K562 (cell line): ENCODE results near the gene TAPBPL. TPM values are rescaled to one million over a fixed set of nuclear protein-coding genes. Genes with fewer than 3 reads are reported as not detected.
A peak's percentile ranks its signal among the peaks of the same experiment; 100 is the strongest.

Experiments used
- BRD4 ChIP-seq: fragments of 200-600 bp; sonication (generic); IDR thresholded peaks from 2 replicates; pipeline ENCODE4 v1.6.1; 2017; ENCODE audit warnings: inconsistent platforms
- EP400 ChIP-seq: fragments of 450-650 bp; IDR thresholded peaks from 2 replicates; pipeline ENCODE4 v1.6.1; 2017; ENCODE audit warnings: antibody characterized with exemption, mild to moderate bottlenecking, moderate library complexity
- HNRNPL ChIP-seq: fragments of 200-400 bp; formaldehyde crosslinking; IDR thresholded peaks from 2 replicates; pipeline ENCODE4 v1.6.1; 2017; ENCODE audit warnings: low read depth, mild to moderate bottlenecking, low read length
- TCF3 ChIP-seq: sonication (generic); formaldehyde crosslinking; IDR thresholded peaks from 2 replicates; pipeline ENCODE4 v1.4.0; 2020; ENCODE audit warnings: mild to moderate bottlenecking, missing genetic modification reagents
- ZNF75A ChIP-seq: fragments of 450-650 bp; formaldehyde crosslinking; IDR thresholded peaks from 2 replicates; pipeline ENCODE4 v1.4.0; 2020; ENCODE audit warnings: mild to moderate bottlenecking
- polyA plus RNA-seq, 8 experiments: library from polyadenylated mRNA; depleted of rRNA in 4 of 8; stranded (reverse) in 5 of 8; unstranded in 3 of 8; fragments of >200 nt; fragmentation: Nextera tagmentation in 2 of 8; fragmentation: Illumina TruSeq in 1 of 8; extraction: Ambion mirVana in 2 of 8; extraction: Trizol in 1 of 8; gene quantifications; 2 replicates each; pipeline versions ENCODE4 v1.2.1 to v1.2.3, GENCODE V29; 2011 to 2014; ENCODE audit warnings: inconsistent platforms in 1 of 8, missing spikeins in 1 of 8
- total RNA-seq, 7 experiments: library from RNA; depleted of rRNA in 6 of 7; stranded (reverse); fragments of >200 nt in 6 of 7; fragmentation: Illumina TruSeq in 2 of 7; extraction: Trizol in 2 of 7; gene quantifications; 2 replicates each; pipeline versions ENCODE4 v1.2.1 to v1.2.3, GENCODE V29; 2011 to 2021; ENCODE audit warnings: low replicate concordance in 1 of 7
- TF ChIP-seq, protein P1 (sequence below): fragments of 250-450 bp; sonication (Bioruptor Pico); IDR thresholded peaks from 2 replicates; pipeline ENCODE4 v1.5.0; 2020; ENCODE audit warnings: mild to moderate bottlenecking, borderline replicate concordance
- TF ChIP-seq, protein P2 (sequence below): fragments of 450-650 bp; IDR thresholded peaks from 2 replicates; pipeline ENCODE4 v1.6.1; 2016; ENCODE audit warnings: mild to moderate bottlenecking, moderate library complexity
- TF ChIP-seq, protein P3 (sequence below): fragments of 150-350 bp; conservative IDR thresholded peaks from 2 replicates; pipeline ENCODE4 v1.6.1; 2014; ENCODE audit warnings: low read length

TAPBPL gene
- total and polyA plus RNA-seq, 9 of the 15 experiments (the other 6 are each of a cell fraction or from before 2014, with no cell fraction given): 0.29 to 1.6 (median 0.45) TPM

DNA sequence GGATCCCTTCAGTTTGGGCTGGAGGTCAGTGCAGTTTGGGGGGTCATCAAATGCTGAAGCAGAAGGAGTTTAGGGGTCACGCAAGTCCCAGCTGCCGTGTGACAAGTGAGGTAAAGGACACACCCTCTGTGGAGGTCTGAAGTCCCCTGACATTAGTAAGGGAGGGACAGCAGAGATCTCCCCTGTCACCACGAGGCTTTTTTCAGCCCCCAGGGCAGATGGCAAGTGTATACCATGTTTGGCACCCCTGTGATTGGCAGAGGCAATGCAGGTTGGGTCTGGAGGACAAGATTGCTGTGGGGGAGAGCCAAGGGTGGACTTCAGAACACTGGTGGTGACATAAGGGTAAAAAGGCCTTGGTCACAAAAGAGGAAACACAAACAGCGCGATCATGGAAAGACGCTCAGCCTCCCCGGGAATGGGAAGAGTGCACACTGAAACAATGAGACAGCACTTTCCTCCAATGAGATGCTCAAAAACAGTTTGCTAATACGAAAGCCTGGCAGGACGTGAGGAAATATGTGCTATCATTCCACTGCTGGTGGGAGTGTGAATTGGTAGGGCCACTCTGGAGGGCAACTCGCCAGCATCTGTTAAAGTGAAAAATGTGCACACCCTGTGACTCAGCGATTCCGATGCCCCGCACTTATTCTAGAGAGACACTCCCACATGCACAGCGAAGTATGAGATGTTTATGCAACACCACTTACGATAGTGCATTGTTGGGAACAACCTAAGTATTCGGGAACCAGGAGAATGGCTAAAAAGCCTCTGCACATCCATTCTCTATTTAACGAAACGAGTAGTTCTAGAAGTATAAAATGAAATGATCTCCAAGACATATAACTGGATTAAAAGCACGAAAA is 21.5 kb upstream of the TAPBPL start (continued):
- TF ChIP-seq HNRNPL (peak; percentile 66), BRD4 (no peak), EP400 (peak; percentile 51; the same call in 1 of the 2 replicates), ZNF75A (CRISPR knock-in tag) (no peak), TCF3 (peak; percentile 20; the same call in 1 of the 2 replicates)
- TF ChIP-seq, protein P1, sequence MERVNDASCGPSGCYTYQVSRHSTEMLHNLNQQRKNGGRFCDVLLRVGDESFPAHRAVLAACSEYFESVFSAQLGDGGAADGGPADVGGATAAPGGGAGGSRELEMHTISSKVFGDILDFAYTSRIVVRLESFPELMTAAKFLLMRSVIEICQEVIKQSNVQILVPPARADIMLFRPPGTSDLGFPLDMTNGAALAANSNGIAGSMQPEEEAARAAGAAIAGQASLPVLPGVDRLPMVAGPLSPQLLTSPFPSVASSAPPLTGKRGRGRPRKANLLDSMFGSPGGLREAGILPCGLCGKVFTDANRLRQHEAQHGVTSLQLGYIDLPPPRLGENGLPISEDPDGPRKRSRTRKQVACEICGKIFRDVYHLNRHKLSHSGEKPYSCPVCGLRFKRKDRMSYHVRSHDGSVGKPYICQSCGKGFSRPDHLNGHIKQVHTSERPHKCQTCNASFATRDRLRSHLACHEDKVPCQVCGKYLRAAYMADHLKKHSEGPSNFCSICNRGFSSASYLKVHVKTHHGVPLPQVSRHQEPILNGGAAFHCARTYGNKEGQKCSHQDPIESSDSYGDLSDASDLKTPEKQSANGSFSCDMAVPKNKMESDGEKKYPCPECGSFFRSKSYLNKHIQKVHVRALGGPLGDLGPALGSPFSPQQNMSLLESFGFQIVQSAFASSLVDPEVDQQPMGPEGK (CRISPR knock-in tag): no peak
- TF ChIP-seq, protein P2, sequence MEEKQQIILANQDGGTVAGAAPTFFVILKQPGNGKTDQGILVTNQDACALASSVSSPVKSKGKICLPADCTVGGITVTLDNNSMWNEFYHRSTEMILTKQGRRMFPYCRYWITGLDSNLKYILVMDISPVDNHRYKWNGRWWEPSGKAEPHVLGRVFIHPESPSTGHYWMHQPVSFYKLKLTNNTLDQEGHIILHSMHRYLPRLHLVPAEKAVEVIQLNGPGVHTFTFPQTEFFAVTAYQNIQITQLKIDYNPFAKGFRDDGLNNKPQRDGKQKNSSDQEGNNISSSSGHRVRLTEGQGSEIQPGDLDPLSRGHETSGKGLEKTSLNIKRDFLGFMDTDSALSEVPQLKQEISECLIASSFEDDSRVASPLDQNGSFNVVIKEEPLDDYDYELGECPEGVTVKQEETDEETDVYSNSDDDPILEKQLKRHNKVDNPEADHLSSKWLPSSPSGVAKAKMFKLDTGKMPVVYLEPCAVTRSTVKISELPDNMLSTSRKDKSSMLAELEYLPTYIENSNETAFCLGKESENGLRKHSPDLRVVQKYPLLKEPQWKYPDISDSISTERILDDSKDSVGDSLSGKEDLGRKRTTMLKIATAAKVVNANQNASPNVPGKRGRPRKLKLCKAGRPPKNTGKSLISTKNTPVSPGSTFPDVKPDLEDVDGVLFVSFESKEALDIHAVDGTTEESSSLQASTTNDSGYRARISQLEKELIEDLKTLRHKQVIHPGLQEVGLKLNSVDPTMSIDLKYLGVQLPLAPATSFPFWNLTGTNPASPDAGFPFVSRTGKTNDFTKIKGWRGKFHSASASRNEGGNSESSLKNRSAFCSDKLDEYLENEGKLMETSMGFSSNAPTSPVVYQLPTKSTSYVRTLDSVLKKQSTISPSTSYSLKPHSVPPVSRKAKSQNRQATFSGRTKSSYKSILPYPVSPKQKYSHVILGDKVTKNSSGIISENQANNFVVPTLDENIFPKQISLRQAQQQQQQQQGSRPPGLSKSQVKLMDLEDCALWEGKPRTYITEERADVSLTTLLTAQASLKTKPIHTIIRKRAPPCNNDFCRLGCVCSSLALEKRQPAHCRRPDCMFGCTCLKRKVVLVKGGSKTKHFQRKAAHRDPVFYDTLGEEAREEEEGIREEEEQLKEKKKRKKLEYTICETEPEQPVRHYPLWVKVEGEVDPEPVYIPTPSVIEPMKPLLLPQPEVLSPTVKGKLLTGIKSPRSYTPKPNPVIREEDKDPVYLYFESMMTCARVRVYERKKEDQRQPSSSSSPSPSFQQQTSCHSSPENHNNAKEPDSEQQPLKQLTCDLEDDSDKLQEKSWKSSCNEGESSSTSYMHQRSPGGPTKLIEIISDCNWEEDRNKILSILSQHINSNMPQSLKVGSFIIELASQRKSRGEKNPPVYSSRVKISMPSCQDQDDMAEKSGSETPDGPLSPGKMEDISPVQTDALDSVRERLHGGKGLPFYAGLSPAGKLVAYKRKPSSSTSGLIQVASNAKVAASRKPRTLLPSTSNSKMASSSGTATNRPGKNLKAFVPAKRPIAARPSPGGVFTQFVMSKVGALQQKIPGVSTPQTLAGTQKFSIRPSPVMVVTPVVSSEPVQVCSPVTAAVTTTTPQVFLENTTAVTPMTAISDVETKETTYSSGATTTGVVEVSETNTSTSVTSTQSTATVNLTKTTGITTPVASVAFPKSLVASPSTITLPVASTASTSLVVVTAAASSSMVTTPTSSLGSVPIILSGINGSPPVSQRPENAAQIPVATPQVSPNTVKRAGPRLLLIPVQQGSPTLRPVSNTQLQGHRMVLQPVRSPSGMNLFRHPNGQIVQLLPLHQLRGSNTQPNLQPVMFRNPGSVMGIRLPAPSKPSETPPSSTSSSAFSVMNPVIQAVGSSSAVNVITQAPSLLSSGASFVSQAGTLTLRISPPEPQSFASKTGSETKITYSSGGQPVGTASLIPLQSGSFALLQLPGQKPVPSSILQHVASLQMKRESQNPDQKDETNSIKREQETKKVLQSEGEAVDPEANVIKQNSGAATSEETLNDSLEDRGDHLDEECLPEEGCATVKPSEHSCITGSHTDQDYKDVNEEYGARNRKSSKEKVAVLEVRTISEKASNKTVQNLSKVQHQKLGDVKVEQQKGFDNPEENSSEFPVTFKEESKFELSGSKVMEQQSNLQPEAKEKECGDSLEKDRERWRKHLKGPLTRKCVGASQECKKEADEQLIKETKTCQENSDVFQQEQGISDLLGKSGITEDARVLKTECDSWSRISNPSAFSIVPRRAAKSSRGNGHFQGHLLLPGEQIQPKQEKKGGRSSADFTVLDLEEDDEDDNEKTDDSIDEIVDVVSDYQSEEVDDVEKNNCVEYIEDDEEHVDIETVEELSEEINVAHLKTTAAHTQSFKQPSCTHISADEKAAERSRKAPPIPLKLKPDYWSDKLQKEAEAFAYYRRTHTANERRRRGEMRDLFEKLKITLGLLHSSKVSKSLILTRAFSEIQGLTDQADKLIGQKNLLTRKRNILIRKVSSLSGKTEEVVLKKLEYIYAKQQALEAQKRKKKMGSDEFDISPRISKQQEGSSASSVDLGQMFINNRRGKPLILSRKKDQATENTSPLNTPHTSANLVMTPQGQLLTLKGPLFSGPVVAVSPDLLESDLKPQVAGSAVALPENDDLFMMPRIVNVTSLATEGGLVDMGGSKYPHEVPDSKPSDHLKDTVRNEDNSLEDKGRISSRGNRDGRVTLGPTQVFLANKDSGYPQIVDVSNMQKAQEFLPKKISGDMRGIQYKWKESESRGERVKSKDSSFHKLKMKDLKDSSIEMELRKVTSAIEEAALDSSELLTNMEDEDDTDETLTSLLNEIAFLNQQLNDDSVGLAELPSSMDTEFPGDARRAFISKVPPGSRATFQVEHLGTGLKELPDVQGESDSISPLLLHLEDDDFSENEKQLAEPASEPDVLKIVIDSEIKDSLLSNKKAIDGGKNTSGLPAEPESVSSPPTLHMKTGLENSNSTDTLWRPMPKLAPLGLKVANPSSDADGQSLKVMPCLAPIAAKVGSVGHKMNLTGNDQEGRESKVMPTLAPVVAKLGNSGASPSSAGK: peak; percentile 48; the same call in 1 of the 2 replicates
- TF ChIP-seq, protein P3, sequence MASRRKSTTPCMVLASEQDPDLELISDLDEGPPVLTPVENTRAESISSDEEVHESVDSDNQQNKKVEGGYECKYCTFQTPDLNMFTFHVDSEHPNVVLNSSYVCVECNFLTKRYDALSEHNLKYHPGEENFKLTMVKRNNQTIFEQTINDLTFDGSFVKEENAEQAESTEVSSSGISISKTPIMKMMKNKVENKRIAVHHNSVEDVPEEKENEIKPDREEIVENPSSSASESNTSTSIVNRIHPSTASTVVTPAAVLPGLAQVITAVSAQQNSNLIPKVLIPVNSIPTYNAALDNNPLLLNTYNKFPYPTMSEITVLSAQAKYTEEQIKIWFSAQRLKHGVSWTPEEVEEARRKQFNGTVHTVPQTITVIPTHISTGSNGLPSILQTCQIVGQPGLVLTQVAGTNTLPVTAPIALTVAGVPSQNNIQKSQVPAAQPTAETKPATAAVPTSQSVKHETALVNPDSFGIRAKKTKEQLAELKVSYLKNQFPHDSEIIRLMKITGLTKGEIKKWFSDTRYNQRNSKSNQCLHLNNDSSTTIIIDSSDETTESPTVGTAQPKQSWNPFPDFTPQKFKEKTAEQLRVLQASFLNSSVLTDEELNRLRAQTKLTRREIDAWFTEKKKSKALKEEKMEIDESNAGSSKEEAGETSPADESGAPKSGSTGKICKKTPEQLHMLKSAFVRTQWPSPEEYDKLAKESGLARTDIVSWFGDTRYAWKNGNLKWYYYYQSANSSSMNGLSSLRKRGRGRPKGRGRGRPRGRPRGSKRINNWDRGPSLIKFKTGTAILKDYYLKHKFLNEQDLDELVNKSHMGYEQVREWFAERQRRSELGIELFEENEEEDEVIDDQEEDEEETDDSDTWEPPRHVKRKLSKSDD: no peak
